Activated CD4-positive, alpha-beta T cell treated with anti-CD3 and anti-CD28 coated beads, Interleukin-10, Interleukin-2, amounts not matched to agents 100 ng/mL and 50 ng/mL, durations not matched to agents 16 hours and 8 hours (primary cell): ENCODE data around the gene CLCN4.
A peak's percentile ranks its signal among the peaks of the same experiment; 100 is the strongest.

Experiments
- DNase-seq: peaks from one replicate; pipeline ENCODE4 v3.0.0-alpha.2; 2020

CLCN4 gene

GRCh38 chrX:10156199-10157031 is at the start of gene CLCN4:
CLCN4 (plus strand) TSS chrX:10156975; CDS start chrX:10185033, 28,058 bp downstream.
- no peak for DNase-seq

GRCh38 chrX:10107483-10107882 is 49.3 kb upstream of the CLCN4 start:
- no peak for DNase-seq

- peak; percentile 20 for DNase-seq
These were observed 48.5 kb upstream of the CLCN4 start for GRCh38 chrX:10108288-10108687.

- DNase-seq, result no peak
These were observed 47.1 kb upstream of the CLCN4 start for GRCh38 chrX:10109695-10110094.

GRCh38 chrX:10110316-10110935 is 46.3 kb upstream of the CLCN4 start:
- no peak for DNase-seq

GRCh38 chrX:10110984-10111363 is 45.8 kb upstream of the CLCN4 start:
- DNase-seq, result peak; percentile 68

GRCh38 chrX:10111364-10112148 is 45.2 kb upstream of the CLCN4 start:
- DNase-seq, result peak; percentile 72

GRCh38 chrX:10112510-10112909 is 44.3 kb upstream of the CLCN4 start:
- DNase-seq, result peak; percentile 65

GRCh38 chrX:10115082-10115481 is 41.7 kb upstream of the CLCN4 start:
- no peak for DNase-seq

GRCh38 chrX:10117301-10117700 is 39.5 kb upstream of the CLCN4 start:
- DNase-seq, result no peak

- no peak for DNase-seq
These were observed 38.9 kb upstream of the CLCN4 start for GRCh38 chrX:10117864-10118377.

- DNase-seq, result no peak
These were observed 38.2 kb upstream of the CLCN4 start for GRCh38 chrX:10118530-10118929.

- peak; percentile 84 for DNase-seq
These were observed 37.3 kb upstream of the CLCN4 start for GRCh38 chrX:10119399-10119990.

GRCh38 chrX:10120331-10120730 is 36.4 kb upstream of the CLCN4 start:
- DNase-seq, result no peak

GRCh38 chrX:10120828-10121227 is 35.9 kb upstream of the CLCN4 start:
- DNase-seq, result no peak

- DNase-seq, result no peak
These were observed 35.0 kb upstream of the CLCN4 start for GRCh38 chrX:10121787-10122186.

- DNase-seq, result no peak
These were observed 32.1 kb upstream of the CLCN4 start for GRCh38 chrX:10124506-10125247.

GRCh38 chrX:10125248-10125615 is 31.5 kb upstream of the CLCN4 start:
- DNase-seq, result no peak

- DNase-seq, result no peak
These were observed 30.7 kb upstream of the CLCN4 start for GRCh38 chrX:10126044-10126443.

GRCh38 chrX:10126834-10127233 is 29.9 kb upstream of the CLCN4 start:
- DNase-seq, result no peak

GRCh38 chrX:10128386-10128785 is 28.4 kb upstream of the CLCN4 start:
- no peak for DNase-seq

GRCh38 chrX:10129229-10129628 is 27.5 kb upstream of the CLCN4 start:
- DNase-seq, result no peak
